Central memory CD4-positive, alpha-beta T cell (primary cell): ENCODE data around the gene ZC3H10.
"Not testable (repeated sequence)": the region's sequence is repeated elsewhere in the genome, so short reads cannot be mapped to it uniquely, and the experiment has no call there.

Experiments used
- DNase-seq: peaks from one replicate; pipeline ENCODE4 v3.0.0; 2022
- total RNA-seq, 3 experiments: gene quantifications; one replicate each; lab custom pipeline; 2026; lab: John Stamatoyannopoulos, UW

Gene ZC3H10
- total RNA-seq, result 17.6 to 24.6 (median 18.9) reads per million in 3 experiments

GRCh38 chr12:56117778-56118687 lies at the start of gene ZC3H10:
ZC3H10 (plus strand) TSS chr12:56118266; CDS start chr12:56120563, 2,297 bp downstream.
- DNase-seq, result peak; percentile 99

DNA sequence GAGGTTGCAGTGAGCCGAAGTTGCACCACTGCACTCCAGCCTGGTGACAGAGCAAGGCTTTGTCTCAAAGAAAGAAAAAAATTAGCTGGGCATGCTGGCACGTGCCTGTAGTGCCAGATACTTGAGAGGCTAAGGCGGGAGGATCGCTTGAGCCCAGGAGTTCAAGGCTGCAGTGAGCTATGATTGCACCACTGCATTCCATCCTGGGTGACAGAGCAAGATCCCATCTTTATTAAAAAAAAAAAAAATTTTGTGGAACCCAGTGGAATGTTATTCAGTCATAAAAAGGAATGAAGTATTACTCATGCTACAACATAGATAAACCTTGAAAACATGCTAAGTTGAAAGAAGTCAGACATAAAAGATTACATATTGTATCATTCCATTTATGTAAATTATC lies 46.4 kb upstream of the ZC3H10 start:
- DNase-seq, result no peak

DNA sequence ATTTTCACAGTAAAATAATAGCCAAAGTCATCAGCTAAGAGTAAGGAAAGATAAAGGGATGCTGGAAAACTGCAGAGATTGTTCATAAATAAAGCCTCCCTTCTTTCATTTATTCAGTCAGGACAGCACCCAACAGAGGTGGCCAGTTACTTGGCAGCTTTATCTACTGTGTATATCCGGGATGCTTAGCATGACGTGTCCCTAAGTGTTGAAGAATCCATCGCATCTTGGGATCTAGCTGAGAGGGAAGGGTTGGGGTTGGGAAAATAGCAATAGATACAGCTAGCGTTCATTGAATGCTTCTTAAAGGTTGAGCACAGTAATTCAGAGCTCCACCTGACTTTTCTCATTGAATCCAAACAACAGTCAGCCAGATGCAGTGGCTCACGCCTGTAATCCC lies 43.7 kb upstream of the ZC3H10 start:
- no peak for DNase-seq

DNA sequence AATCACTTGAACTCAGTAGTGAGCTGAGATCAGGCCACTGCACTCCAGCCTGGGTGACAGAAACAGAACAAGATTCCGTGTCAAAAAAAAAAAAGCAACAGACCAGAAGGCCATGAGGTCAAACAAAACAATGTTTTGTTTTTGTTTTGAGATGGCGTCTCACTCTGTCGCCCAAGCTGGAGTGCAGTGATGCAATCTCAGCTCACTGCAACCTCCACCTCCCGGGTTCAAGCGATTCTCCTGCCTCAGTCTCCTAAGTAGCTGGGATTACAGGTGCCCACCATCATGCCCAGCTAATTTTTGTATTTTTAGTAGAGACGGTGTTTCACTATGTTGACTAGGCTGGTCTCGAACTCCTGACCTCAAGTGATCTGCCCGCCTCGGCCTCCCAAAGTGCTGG lies 40.1 kb upstream of the ZC3H10 start:
- DNase-seq, result not testable (repeated sequence)

GRCh38 chr12:56078427-56078826 lies 39.6 kb upstream of the ZC3H10 start:
- DNase-seq, result no peak

GRCh38 chr12:56078931-56079722 lies 38.9 kb upstream of the ZC3H10 start:
- peak; percentile 29 for DNase-seq

GRCh38 chr12:56079723-56080555 lies 38.1 kb upstream of the ZC3H10 start, which contains the start of gene ERBB3:
ERBB3 (plus strand) TSS chr12:56080165; CDS start chr12:56080301, 136 bp downstream.
- peak; percentile 47 for DNase-seq

DNA sequence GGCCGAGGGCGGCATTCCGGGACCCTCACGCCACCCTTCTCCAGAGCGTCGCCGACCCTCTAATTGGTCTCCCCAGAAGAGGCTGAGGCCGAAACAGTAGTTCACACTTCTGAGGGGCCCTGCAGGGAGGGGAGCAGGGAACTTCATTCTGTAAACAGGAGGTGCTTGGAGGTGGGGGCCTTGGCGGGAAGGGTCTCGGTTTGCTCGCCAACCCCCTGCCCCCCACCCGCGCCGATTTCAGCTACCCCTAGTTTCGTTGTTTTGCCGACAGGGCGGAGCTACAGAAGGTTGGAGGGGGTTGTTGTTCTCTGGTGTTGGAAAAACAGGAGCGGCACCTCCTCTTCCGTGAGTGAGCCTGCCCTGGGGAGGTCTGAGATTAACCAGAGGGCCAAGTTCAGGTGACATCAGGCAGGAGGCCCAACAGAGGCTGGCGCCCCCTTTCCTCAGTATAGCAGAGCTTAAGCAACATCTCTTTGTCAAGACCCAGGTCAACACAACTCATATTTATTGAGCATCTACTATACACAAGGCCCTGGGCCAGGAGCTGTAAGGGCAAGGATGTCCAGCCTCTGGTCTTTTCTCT lies 37.4 kb upstream of the ZC3H10 start:
- DNase-seq, result no peak

DNA sequence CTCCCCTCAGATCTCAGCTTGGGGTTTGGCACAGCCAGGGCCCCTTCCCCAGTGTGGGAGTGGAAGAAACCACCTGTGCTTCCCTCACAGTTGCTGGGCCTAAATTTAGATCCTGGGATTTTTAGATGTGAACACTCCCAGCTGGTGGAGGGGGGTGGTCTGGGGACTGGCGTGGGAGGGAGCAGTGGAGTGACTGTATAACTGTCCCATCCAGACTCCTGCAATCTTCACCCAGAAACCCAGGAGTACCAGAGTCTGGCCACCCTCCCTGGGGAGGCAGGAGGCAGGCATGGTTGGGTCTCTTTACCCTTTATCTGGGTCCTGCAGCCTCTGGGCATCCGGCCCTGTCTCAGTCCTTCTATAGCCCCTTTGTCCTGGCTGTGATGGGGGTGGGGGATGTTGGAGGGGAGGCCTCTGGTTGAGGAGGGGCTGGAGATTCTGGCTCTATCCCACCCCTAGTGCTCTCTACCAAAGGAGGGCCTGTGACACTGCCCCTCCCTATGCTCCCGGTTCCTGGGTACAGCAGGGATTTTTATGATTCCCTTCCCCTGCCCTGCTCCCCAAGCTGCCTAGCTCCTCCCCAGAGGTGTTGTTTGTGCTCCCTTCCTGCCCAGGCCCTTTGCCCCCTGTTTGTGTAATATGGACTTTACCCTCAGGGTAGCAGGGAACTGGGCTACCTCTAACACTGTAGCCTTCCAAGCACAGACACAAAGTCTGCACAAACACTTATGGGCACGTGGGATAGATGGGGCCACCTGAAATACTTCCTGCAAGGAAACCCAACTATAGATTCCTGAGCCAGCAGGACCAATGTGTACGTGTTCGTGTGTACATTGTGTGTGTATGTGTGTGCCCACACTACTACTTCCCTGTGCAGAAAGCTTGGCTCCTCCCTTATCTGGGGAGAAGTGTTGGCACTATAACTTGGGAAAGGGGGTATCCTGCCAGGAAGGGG lies 36.4 kb upstream of the ZC3H10 start:
- no peak for DNase-seq

- no peak for DNase-seq
Measured at GRCh38 chr12:56082382-56082781, 35.7 kb upstream of the ZC3H10 start.

- no peak for DNase-seq
Measured at GRCh38 chr12:56082967-56083366, 35.1 kb upstream of the ZC3H10 start.

DNA sequence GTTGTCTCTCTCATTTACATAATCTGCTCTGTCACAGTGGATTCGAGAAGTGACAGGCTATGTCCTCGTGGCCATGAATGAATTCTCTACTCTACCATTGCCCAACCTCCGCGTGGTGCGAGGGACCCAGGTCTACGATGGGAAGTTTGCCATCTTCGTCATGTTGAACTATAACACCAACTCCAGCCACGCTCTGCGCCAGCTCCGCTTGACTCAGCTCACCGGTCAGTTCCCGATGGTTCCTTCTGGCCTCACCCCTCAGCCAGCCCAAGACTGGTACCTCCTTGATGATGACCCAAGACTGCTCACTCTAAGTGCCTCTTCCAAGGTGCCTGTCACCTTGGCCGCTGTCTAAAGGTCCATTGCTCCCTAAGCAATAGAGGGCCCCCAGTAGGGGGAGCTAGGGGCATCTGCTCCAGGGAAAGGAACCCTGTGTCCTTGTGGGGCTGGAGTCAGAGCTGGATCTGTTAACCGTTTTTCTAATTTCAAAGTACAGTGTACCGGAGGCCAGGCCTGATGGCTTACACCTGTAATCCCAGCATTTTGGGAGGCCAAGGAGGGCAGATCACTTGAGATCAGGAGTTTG lies 33.0 kb upstream of the ZC3H10 start:
- DNase-seq, result no peak

- DNase-seq, result no peak
Measured at GRCh38 chr12:56086096-56086495, 32.0 kb upstream of the ZC3H10 start.

GRCh38 chr12:56086608-56087007 lies 31.5 kb upstream of the ZC3H10 start:
- no peak for DNase-seq

DNA sequence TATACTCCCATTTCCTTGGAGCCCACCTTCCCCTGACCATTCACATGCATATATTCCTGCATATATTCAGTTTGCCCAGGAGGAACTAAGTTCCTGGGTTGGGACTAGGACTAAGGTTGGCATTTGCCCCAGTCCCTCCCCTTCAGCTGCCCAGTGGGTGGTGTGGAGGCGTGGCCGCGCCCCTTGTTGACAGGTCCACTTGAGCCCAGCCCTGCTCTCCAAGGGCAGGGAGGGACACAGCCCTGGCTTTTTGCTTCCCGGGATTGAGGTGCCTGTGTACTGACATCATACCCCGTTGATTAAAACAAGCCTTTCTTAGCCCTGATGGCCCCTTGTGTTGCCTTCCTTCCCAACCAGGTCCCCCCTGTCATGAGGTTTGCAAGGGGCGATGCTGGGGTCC lies 30.8 kb upstream of the ZC3H10 start:
- DNase-seq, result no peak

DNA sequence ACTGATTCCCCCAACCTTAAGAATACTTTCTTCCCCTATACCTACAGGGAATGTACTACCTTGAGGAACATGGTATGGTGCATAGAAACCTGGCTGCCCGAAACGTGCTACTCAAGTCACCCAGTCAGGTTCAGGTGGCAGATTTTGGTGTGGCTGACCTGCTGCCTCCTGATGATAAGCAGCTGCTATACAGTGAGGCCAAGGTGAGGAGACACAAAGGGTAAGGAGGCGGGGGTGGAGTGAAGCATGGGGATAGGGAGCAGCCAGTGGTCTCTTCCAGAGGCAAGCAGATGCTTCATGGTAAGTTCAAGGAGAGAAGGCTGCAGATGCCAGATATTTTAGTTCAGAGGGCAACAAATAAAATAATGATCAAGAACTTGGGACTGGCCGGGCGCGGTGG lies 20.3 kb upstream of the ZC3H10 start:
- DNase-seq, result no peak

DNA sequence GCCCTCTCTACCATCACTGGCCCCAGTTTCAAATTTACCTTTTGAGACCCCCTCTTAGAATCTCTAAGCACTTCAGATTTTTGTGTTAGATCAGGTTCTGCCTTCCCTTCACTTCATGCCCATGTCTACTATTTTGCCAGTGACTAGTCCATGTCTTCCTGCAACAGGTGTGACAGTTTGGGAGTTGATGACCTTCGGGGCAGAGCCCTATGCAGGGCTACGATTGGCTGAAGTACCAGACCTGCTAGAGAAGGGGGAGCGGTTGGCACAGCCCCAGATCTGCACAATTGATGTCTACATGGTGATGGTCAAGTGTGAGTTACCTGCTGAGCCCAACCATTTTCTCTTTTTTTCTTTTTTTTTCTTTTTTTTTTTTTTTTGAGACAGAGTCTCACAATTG lies 19.5 kb upstream of the ZC3H10 start:
- no peak for DNase-seq

GRCh38 chr12:56099787-56100186 lies 18.3 kb upstream of the ZC3H10 start:
- DNase-seq, result no peak

DNA sequence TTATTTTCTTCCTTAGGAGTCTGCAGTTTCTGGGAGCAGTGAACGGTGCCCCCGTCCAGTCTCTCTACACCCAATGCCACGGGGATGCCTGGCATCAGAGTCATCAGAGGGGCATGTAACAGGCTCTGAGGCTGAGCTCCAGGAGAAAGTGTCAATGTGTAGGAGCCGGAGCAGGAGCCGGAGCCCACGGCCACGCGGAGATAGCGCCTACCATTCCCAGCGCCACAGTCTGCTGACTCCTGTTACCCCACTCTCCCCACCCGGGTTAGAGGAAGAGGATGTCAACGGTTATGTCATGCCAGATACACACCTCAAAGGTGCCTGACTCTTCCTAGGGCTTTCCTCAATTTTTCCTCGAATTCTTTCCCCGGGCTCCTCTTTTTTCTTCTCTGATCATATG lies 17.0 kb upstream of the ZC3H10 start:
- DNase-seq, result no peak

DNA sequence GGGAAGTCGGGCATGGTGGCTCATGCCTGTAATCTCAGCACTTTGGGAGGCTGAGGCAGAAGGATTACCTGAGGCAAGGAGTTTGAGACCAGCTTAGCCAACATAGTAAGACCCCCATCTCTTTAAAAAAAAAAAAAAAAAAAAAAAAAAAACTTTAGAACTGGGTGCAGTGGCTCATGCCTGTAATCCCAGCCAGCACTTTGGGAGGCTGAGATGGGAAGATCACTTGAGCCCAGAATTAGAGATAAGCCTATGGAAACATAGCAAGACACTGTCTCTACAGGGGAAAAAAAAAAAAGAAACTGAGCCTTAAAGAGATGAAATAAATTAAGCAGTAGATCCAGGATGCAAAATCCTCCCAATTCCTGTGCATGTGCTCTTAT lies 15.4 kb upstream of the ZC3H10 start:
- no peak for DNase-seq
